HG03571 (cell line): Measurements from ENCODE around the gene ENPP6.

Experiments used
- ATAC-seq: cut with Tn5 transposase; IDR thresholded peaks from one replicate; pipeline ENCODE4 v1.9.1; 2021; ENCODE audit not compliant: unreplicated experiment

Gene ENPP6

DNA sequence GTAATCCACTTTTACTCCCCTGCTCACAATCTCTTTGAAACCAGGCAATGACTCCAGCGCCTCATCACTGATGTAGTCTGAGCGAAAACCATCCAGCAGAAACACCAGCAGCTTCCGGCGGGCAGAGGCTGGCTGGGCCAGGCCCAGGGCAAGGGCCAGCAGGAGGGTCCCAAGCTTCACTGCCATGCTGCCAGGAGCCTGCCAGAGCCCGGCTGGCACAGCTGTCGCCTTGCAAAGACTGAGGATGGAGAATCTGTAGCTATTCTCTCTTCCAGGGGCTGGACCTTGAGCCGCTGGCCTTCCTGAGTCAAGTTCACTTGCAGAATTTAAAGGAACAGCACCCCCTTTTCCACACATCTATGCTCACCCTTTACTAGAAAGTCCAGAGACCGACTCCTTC is at the start of gene ENPP6:
Gene ENPP6 (minus strand): TSS at position 240 of the 400 bp plus-strand sequence. CDS start 54 bp downstream, at position 186.
- no peak for ATAC-seq

DNA sequence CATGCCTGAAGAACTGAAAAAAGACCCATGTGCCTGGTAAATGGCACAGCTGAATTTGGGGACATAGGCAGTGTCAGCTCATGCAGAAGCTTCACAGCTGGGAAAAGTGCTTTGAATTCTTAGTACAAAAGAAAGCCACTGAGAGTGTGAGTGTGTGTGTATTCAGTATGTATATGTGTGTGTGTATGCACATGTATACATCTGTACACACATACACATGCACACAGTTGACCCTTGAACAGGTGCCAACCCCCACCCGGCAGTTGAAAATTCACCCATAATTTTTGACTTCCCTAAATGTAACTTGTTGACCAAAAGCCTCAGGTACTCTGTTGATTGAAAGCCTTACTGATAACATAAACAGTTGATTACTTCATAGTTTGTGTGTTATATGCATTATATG is 49.5 kb upstream of the ENPP6 start:
- no peak for ATAC-seq

DNA sequence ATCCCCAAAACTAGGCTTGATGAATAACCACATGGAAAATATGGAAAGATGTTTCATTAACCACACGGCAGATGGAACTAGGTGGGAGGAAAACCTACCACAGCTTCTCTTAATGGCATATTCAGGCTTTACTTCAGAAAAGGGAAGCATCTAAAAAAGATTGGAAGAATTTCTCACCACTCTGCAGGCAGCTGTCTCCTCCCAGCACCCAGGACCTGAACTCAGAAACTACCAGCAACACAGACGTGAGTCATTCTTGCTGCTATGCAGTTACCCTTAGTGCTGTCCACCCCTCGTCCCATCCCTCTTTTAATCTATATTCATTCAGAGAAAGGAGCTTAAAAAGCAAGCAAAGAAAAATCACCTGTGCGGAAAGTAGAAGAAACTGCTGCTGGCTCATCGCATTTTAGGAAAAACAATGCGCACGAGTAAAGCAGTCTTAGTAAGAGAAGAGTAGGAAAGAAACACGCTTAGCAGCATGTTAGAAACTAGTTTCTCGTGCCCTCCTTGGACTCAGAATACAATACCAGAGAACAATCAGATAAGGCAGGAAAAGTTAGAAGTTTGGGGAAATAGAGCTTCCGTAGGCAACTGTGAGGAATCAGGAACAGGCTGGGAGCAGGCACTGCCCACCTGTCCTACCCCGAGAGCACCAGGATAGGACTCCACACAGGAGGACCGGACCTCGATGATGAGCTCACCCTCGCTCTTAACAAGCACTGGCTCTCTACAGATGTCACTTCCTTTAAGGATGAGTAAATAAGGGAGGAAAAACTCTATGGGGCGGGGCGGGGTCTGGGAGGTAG is 48.1 kb upstream of the ENPP6 start:
- ATAC-seq = no peak

DNA sequence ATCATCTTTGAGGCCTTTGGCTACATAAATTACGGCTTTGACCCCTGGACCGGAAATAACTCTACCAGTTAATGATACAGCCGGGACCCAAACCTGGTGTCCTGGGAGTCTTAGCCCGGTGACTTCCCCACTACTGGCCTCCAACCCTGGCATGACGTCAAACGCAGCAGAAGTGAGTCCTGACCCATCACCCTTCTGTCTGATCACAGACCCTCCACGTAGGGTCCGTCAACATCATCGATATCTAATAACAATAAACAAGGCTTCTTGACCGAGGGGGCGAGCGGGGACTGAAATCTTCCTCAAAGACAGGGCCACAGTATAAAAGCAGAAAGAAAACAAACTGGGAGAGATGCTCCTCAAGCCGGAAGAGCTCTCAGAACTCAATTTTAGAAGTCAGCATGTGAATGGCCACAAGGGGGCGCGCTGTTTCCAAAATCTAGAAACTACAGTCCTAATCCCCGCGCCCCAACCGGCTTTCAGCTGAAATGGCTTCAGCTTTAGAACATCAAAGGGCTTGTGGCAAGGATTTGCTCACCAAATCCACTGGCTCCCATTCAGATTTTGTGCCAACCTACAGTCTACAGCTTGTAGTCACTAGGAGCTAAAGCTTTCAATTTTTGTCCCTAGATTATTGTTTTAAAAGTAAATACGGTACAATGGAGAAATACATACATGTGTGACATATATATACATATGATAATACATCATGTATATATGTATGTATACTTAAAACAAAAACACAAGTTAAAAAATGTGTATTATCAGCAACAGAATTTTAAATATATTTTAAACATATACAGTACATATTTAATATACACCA is 46.4 kb upstream of the ENPP6 start:
- ATAC-seq = peak; percentile 33

DNA sequence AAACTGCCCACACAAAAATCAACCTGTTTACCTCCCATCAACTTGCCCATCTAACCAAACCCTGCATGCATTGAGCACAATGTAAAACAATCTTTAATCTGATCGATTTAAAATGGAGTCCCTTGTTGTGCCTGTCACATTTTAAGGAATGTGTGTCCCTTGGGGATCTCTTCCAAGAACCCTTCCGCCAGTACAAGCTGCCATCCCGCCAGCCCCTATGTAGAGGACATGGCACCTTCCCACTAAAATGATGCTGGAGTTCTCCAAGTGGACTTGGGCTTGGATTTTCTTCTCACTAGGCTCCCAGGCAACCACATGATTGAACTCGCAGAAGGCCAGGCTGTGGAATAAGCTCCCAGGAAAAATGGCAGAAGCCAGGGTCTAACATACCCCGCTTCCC is 45.8 kb upstream of the ENPP6 start:
- no peak for ATAC-seq

- ATAC-seq = no peak
These were observed 45.2 kb upstream of the ENPP6 start for GRCh38 chr4:184262901-184263300.

- ATAC-seq = no peak
These were observed 43.6 kb upstream of the ENPP6 start for GRCh38 chr4:184261246-184261645.

DNA sequence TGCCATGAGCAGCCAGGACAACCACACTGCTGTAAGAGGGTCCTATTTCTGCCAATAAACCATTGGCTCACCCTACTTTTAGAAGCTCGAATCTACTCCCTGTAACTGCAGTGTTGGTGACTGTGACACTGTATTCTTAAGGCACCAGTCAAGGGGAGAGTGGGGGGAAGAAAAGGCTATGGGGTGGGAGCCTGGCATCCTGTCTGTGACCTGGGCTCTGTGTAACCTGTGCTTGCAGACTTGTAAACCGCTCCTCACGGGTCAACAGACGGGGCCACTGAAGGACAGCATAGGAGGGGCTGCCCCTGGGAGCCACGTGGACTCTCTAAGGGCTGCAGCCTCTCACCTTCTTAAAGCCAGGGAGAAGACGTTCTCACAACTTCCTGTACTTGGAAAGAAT is 42.2 kb upstream of the ENPP6 start:
- ATAC-seq = no peak

- ATAC-seq = no peak
These were observed 41.4 kb upstream of the ENPP6 start for GRCh38 chr4:184259081-184259480.

DNA sequence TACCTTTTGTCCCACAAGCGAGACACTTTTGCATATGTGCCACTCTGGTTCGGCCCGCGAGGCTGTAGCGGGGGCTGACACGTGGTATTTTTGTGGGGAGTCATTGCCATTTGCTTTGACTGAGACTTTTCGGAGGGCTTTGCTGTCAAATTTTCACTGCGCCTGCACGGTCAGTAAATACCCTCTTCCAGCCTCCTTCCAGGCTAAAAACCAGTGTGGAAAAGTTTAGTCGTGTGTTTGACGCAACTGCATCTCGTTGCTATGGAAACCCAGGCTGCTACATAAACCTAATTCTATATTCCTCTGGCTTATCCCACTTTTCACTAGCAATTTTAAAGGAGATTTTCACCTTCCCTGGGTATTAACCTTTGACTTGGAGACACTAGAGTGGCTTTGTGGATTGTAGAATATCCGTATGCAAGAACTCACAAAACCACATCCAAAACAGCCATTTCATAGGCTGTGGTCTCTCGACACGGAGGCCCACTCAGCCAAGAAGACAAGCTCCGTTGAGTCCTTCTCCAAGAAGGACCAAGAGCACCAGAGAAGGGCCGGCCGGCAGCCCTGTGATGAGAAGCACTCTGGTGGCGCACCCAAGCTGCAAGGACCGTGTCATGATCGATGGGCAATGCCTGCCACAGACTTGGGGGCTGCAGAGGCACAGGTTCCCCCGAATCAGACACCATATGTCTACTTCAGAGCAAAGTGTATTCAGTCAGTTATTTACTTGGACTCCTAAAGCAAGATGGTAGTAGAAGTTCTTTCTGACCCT is 38.4 kb upstream of the ENPP6 start:
- ATAC-seq = no peak

DNA sequence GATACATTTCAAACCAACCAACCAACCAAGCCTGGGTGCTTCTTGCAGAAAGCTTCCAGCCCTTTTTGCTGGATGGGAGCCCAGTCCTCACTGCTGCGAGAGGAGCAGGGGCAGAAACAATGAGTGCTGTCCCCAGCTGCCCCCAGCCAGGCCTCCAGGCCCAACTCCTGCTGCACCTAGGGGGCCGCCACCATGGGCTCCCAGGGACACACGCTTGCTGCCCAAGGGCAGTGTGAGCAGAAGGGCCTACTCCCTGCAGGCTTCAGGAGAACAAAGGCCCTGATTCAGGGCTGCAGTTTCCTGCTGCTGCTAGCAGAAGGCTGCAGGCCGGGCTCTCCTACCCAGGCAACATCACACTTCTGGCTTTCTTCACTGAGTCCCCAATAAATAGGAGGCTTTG is 37.7 kb upstream of the ENPP6 start:
- no peak for ATAC-seq

DNA sequence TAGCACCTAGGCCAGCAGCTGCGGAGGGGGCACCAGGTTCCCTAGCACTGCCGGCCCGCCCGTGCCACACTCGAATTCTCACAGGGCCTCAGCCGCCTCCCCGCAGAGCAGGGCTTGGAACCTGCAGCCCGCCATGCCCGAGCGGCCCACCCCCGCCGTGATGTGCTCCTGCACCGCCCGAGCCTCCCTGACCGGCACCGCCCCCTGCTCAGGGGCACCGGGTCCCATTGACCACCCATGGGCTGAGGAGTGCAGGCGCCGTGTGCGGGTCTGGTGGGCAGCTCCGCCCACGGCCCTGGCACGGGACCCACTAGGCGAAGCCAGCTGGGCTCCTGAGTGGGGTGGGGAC is 35.4 kb upstream of the ENPP6 start:
- ATAC-seq = no peak

- no peak for ATAC-seq
These were observed 34.7 kb upstream of the ENPP6 start for GRCh38 chr4:184252136-184253071.

GRCh38 chr4:184251670-184251980 is 34.0 kb upstream of the ENPP6 start:
- ATAC-seq = no peak

GRCh38 chr4:184250795-184251669 is 33.4 kb upstream of the ENPP6 start:
- ATAC-seq = no peak

DNA sequence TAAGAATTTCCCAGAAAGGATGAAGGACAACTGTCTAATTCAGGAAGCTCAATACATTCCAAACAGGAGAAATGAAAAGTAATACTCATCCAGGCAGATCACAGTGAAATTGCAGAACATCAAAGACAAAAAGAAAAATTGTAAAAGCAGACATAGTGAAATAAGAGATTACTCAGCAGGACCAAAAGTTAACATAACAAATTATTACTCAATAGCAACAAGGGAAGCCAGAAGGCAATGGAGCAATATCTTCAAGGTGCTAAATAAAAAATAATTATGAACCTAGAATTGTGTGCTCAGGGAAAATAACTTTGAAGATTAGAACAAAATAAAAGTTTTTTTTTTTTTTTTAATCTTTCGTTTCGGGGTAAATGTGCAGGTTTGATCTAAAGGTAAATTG is 30.5 kb upstream of the ENPP6 start:
- ATAC-seq = no peak

DNA sequence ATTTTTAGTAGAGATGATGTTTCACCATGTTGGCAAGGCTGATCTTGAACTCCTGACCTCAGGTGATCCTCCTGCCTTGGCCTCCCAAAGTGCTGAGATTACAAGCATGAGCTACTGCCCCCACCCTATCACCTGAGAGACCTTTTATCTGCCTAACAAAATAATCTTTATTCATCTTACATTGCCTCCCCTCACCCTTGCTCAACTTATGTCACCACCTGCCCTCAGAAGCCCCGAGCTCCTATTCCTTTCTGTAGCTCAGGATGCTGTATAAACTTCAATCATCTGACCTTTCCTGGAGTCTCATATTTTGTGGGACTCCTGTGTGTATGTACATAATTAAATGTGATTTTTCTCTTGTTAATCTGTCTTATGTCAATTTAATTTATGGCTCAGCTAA is 29.7 kb upstream of the ENPP6 start:
- ATAC-seq = no peak

- no peak for ATAC-seq
These were observed 28.8 kb upstream of the ENPP6 start for GRCh38 chr4:184246426-184246825.

- no peak for ATAC-seq
These were observed 20.5 kb upstream of the ENPP6 start for GRCh38 chr4:184238072-184238745.
